ENCODE data around the gene GNPDA2. TPM values are rescaled to one million over a fixed set of nuclear protein-coding genes. Genes with fewer than 3 reads are reported as not detected.

Gene GNPDA2
- total and polyA plus RNA-seq, 2 of the 8 experiments (the other 6 are each of a cell fraction or from before 2014, with no cell fraction given) = 3.0 to 4.8 TPM

- Histone ChIP-seq H3K9me3 (ENCODE audit: insufficient read depth in 2 of 2, low read depth in 1 of 2, low read length in 1 of 2) (peaks cover 21 to 27% of the 10 kb centered on the region in 2 experiments), H3K23ac (ENCODE audit: insufficient read length) (no peak overlapping the region), H2AFZ (ENCODE audit: low read length) (no peak overlapping the region), H2BK20ac (ENCODE audit: low read length) (no peak overlapping the region), H2BK5ac (ENCODE audit: low read depth, low read length) (no peak overlapping the region), H2BK120ac (replicated peaks; ENCODE audit: low read depth, low read length) (no peak overlapping the region), H3K79me1 (ENCODE audit: low read depth, low read length) (no peaks in the 10 kb centered on the region), H3K79me2 (ENCODE audit: control insufficient read depth in 1 of 2, insufficient read depth in 2 of 2, low read length in 2 of 2) (no peaks in the 10 kb centered on the region), H3K4ac (replicated peaks; ENCODE audit: insufficient read length, low read depth, low read length) (no peak overlapping the region), H3K27ac (ENCODE audit: low read depth, low read length) (no peak overlapping the region), H4K8ac (ENCODE audit: extremely low read depth, insufficient read depth, low read length) (no peak overlapping the region), H3K9ac (replicated peaks in 1 of 4; ENCODE audit: extremely low read depth in 1 of 4, low read depth in 3 of 4, low read length in 3 of 4) (no peak overlapping the region), H3K18ac (ENCODE audit: extremely low read depth, low read length) (no peak overlapping the region), H3K14ac (ENCODE audit: insufficient read length) (no peak overlapping the region), H4K5ac (ENCODE audit: insufficient read length, low read depth, low read length) (no peak overlapping the region), H2AK5ac (ENCODE audit: low read depth, low read length) (no peak overlapping the region), H4K91ac (replicated peaks; ENCODE audit: insufficient read length, low read length) (no peak overlapping the region), H3K4me2 (ENCODE audit: insufficient read depth in 1 of 2, low read depth in 2 of 2, low read length in 2 of 2) (no peak overlapping the region), H2BK12ac (ENCODE audit: low read depth, low read length) (no peak overlapping the region), H4K20me1 (replicated peaks in 1 of 2; ENCODE audit: control insufficient read depth in 1 of 2, insufficient read depth in 2 of 2, low read length in 2 of 2) (no peaks in the 10 kb centered on the region), H3K4me3 (ENCODE audit: extremely low read depth in 1 of 4, insufficient read depth in 2 of 4, low read depth in 3 of 4, low read length in 4 of 4) (no peak overlapping the region), H3K36me3 (ENCODE audit: control insufficient read depth in 2 of 4, insufficient read depth in 4 of 4, low read length in 3 of 4) (no peaks in the 10 kb centered on the region; a peak in 2 of 8 replicates), H3K27me3 (replicated peaks in 1 of 4; ENCODE audit: control insufficient read depth in 3 of 4, extremely low read depth in 1 of 4, insufficient read depth in 3 of 4, low read length in 3 of 4) (no peaks in the 10 kb centered on the region), H3K4me1 (replicated peaks in 1 of 4; ENCODE audit: control insufficient read depth in 3 of 4, insufficient read depth in 4 of 4, low read length in 3 of 4) (no peaks in the 10 kb centered on the region), H2BK15ac (ENCODE audit: low read length) (no peak overlapping the region), H3K56ac (replicated peaks; ENCODE audit: insufficient read length, low read depth, low read length) (no peak overlapping the region), H3K23me2 (ENCODE audit: low read depth, low read length) (no peaks in the 10 kb centered on the region)
- ChIA-PET POLR2A (ENCODE audit: partially characterized antibody) (no interaction called here), CTCF (ENCODE audit: partially characterized antibody) (no interaction called here)
- DNase-seq (ENCODE audit: low read depth in 1 of 2, low spot score in 2 of 2) = no peak
- WGBS, 2 experiments (ENCODE audit: extremely low coverage in 1 of 2, insufficient coverage in 1 of 2, insufficient read length in 1 of 2, insufficient replicate concordance in 2 of 2, low coverage in 1 of 2, low lambda C conversion rate in 2 of 2, missing lambda C conversion rate in 1 of 2) = 95% methylated on average over 1 of the region's 1 CpG; no CpG with 5 or more reads in 1 of the 2 experiments
- no peak for FAIRE-seq
- TF ChIP-seq, protein P1, sequence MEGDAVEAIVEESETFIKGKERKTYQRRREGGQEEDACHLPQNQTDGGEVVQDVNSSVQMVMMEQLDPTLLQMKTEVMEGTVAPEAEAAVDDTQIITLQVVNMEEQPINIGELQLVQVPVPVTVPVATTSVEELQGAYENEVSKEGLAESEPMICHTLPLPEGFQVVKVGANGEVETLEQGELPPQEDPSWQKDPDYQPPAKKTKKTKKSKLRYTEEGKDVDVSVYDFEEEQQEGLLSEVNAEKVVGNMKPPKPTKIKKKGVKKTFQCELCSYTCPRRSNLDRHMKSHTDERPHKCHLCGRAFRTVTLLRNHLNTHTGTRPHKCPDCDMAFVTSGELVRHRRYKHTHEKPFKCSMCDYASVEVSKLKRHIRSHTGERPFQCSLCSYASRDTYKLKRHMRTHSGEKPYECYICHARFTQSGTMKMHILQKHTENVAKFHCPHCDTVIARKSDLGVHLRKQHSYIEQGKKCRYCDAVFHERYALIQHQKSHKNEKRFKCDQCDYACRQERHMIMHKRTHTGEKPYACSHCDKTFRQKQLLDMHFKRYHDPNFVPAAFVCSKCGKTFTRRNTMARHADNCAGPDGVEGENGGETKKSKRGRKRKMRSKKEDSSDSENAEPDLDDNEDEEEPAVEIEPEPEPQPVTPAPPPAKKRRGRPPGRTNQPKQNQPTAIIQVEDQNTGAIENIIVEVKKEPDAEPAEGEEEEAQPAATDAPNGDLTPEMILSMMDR (IDR thresholded peaks at IDR 0.05; ENCODE audit: control extremely low read depth in 1 of 3, insufficient read depth in 1 of 3, low read depth in 1 of 3, low read length in 3 of 3) = no peak
- TF ChIP-seq ZNF274 (IDR thresholded peaks at IDR 0.05; ENCODE audit: borderline replicate concordance, extremely low read depth, low read length) (no peak), RXRA (IDR thresholded peaks at IDR 0.05; ENCODE audit: insufficient read depth, low read depth, low read length) (no peak), CHD2 (IDR thresholded peaks at IDR 0.05; ENCODE audit: low read length) (no peak), SAP30 (IDR thresholded peaks at IDR 0.05; ENCODE audit: insufficient read depth, insufficient replicate concordance, low read length) (no peak), SIN3A (conservative IDR thresholded peaks at IDR 0.05 in 1 of 2, IDR thresholded peaks at IDR 0.05 in 1 of 2; ENCODE audit: low read depth in 1 of 2, low read length in 2 of 2) (no peak), CREB1 (IDR thresholded peaks at IDR 0.05) (no peak), JUND (IDR thresholded peaks at IDR 0.05; ENCODE audit: low read length) (no peak), SRF (IDR thresholded peaks at IDR 0.05; ENCODE audit: low read depth, low read length) (no peak), EGR1 (IDR thresholded peaks at IDR 0.05; ENCODE audit: borderline replicate concordance, low read depth, low read length) (no peak), BCL11A (IDR thresholded peaks at IDR 0.05; ENCODE audit: low read depth in 2 of 2, low read length in 2 of 2) (no peak), SP2 (IDR thresholded peaks at IDR 0.05; ENCODE audit: low read length) (no peak)
- TF ChIP-seq, protein P2, sequence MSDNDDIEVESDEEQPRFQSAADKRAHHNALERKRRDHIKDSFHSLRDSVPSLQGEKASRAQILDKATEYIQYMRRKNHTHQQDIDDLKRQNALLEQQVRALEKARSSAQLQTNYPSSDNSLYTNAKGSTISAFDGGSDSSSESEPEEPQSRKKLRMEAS (IDR thresholded peaks at IDR 0.05) = no peak
Measured at GRCh38 chr4:44771789-44772188, 45.4 kb upstream of the GNPDA2 start.
